CD4-positive, alpha-beta T cell treated with Interleukin-4 for 4 hours (primary cell): ENCODE results near the gene OTUD3.
"Not testable (repeated sequence)": the region's sequence is repeated elsewhere in the genome, so short reads cannot be mapped to it uniquely, and the experiment has no call there.

Source experiments
- DNase-seq: peaks from one replicate; pipeline ENCODE4 v3.0.0-alpha.2; 2020

Gene OTUD3

GRCh38 chr1:19869929-19870328 is 12.3 kb upstream of the OTUD3 start:
- no peak for DNase-seq

GRCh38 chr1:19872190-19872589 is 10.0 kb upstream of the OTUD3 start:
- no peak for DNase-seq

- no peak for DNase-seq
Measured at GRCh38 chr1:19877181-19877750, 4.9 kb upstream of the OTUD3 start.

GRCh38 chr1:19877821-19878636 is 4.2 kb upstream of the OTUD3 start:
- DNase-seq, result no peak

- DNase-seq, result no peak
Measured at GRCh38 chr1:19878637-19878985, 3.6 kb upstream of the OTUD3 start.

- no peak for DNase-seq
Measured at GRCh38 chr1:19879227-19879626, 3.0 kb upstream of the OTUD3 start.

GRCh38 chr1:19879661-19880060 is 2.5 kb upstream of the OTUD3 start:
- no peak for DNase-seq

GRCh38 chr1:19880841-19881240 is 1.4 kb upstream of the OTUD3 start:
- not testable (repeated sequence) for DNase-seq

- no peak for DNase-seq
Measured at GRCh38 chr1:19884312-19884711, 2.1 kb downstream of the OTUD3 start.

- no peak for DNase-seq
Measured at GRCh38 chr1:19885821-19886220, 3.6 kb downstream of the OTUD3 start.

GRCh38 chr1:19888112-19888511 is 5.9 kb downstream of the OTUD3 start:
- DNase-seq, result no peak

GRCh38 chr1:19889656-19890055 is 7.5 kb downstream of the OTUD3 start:
- no peak for DNase-seq

GRCh38 chr1:19892129-19892528 is 9.9 kb downstream of the OTUD3 start:
- DNase-seq, result no peak

GRCh38 chr1:19892628-19893168 is 10.5 kb downstream of the OTUD3 start:
- no peak for DNase-seq

GRCh38 chr1:19893687-19894086 is 11.5 kb downstream of the OTUD3 start:
- no peak for DNase-seq

- no peak for DNase-seq
Measured at GRCh38 chr1:19894218-19894617, 12.0 kb downstream of the OTUD3 start.

GRCh38 chr1:19901653-19902052 is 19.5 kb downstream of the OTUD3 start:
- no peak for DNase-seq

- DNase-seq, result no peak
Measured at GRCh38 chr1:19903621-19904020, 21.4 kb downstream of the OTUD3 start.

GRCh38 chr1:19907456-19907855 is 25.3 kb downstream of the OTUD3 start:
- no peak for DNase-seq

- no peak for DNase-seq
Measured at GRCh38 chr1:19909392-19909791, 27.2 kb downstream of the OTUD3 start.

- no peak for DNase-seq
Measured at GRCh38 chr1:19909971-19910370, 27.8 kb downstream of the OTUD3 start.

GRCh38 chr1:19910650-19911049 is 28.5 kb downstream of the OTUD3 start:
- DNase-seq, result no peak

GRCh38 chr1:19918057-19918456 is 35.9 kb downstream of the OTUD3 start:
- peak; percentile 68 for DNase-seq

GRCh38 chr1:19920132-19920710 is 38.0 kb downstream of the OTUD3 start:
- DNase-seq, result no peak
